ENCODE data around the gene KCNJ3.

DNA sequence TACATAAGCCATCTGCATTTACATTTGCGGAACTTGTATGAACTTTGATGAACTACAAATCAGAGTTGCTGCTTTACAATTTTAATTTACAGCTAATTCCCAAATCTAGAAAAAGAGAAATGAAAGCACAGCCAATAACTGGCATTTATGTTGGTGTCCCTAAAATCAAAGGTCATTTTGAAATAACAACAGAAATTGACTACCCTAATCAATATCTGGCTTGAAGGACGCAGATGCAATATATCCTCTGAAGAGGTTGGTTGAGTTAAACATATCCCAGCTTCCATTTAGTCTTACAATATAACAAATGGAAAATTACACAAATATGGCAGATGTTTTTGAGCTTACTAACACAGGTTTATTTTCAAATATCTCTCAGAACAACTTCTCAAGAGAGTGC, 177.5 kb downstream of the KCNJ3 start:
- TF ChIP-seq EZH2 (conservative IDR thresholded peaks at IDR 0.05; ENCODE audit: low read depth, low read length) (no peak), NONO (IDR thresholded peaks at IDR 0.05) (no peak), NONO (CRISPR knock-in tag; conservative IDR thresholded peaks at IDR 0.05) (no peak)
